ENCODE measurements around the gene AKAP7. TPM values are rescaled to one million over a fixed set of nuclear protein-coding genes. Genes with fewer than 3 reads are reported as not detected.
"Not testable (repeated sequence)": the region's sequence is repeated elsewhere in the genome, so short reads cannot be mapped to it uniquely, and the experiment has no call there.

The AKAP7 gene
- total and polyA plus RNA-seq, 12 donors, result 1.8 to 15.4 (median 8.7) TPM

- ATAC-seq (no peak), DNase-seq (no peak)
- 89 to 91% methylated on average over 3 of the region's 3 CpGs for WGBS, 2 donors
- intact Hi-C loops (cut with DNase I), result no loop called here
- no peaks in the 10 kb centered on the region for H3K27me3 ChIP-seq
- peaks cover 0 to 24% (median 5%) of the 10 kb centered on the region in 11 donors for H3K9me3 ChIP-seq
- H3K4me1 ChIP-seq, result no peaks in the 10 kb centered on the region
- H3K36me3 ChIP-seq, result no peaks in the 10 kb centered on the region
- H3K27ac ChIP-seq, result no peak overlapping the region
- H3K4me3 ChIP-seq, result no peak overlapping the region
- no peak for TF ChIP-seq CTCF (IDR thresholded peaks at IDR 0.05)
Measured at GRCh38 chr6:131317516-131317915, 182.2 kb downstream of the AKAP7 start.

GRCh38 chr6:131321589-131321988 lies 186.3 kb downstream of the AKAP7 start:
- intact Hi-C loops (cut with DNase I), result no loop called here
- Histone ChIP-seq H3K4me3 (no peak overlapping the region), H3K36me3 (no peaks in the 10 kb centered on the region), H3K9me3 (peaks cover 0 to 5% (median 0%) of the 10 kb centered on the region in 11 donors), H3K27me3 (no peaks in the 10 kb centered on the region), H3K4me1 (no peaks in the 10 kb centered on the region), H3K27ac (no peak overlapping the region)
- WGBS, 2 donors, result 87 to 90% methylated on average over 1 of the region's 1 CpG
- no peak for TF ChIP-seq CTCF (IDR thresholded peaks at IDR 0.05)
- DNase-seq (no peak), ATAC-seq (no peak)

- intact Hi-C loops (cut with DNase I), result no loop called here
- Histone ChIP-seq H3K4me3 (no peak overlapping the region), H3K27ac (no peak overlapping the region), H3K9me3 (peaks cover 0 to 2% (median 0%) of the 10 kb centered on the region in 11 donors), H3K36me3 (no peaks in the 10 kb centered on the region), H3K4me1 (no peaks in the 10 kb centered on the region), H3K27me3 (no peaks in the 10 kb centered on the region)
- ATAC-seq (no peak), DNase-seq (no peak)
- TF ChIP-seq CTCF (IDR thresholded peaks at IDR 0.05), result no peak
- WGBS, 2 donors, result 69 to 71% methylated on average over 1 of the region's 1 CpG
Measured at GRCh38 chr6:131322125-131322524, 186.9 kb downstream of the AKAP7 start.

- WGBS, 2 donors, result 91 to 96% methylated on average over 12 to 14 of the region's 14 CpGs
- H3K4me3 ChIP-seq; H3K4me1 ChIP-seq; intact Hi-C loops (cut with DNase I); H3K9me3 ChIP-seq; H3K27me3 ChIP-seq; H3K27ac ChIP-seq; H3K36me3 ChIP-seq; ATAC-seq; DNase-seq: not testable (repeated sequence)
Measured at GRCh38 chr6:131325669-131326068, 190.4 kb downstream of the AKAP7 start.

GRCh38 chr6:131328727-131329126 lies 193.5 kb downstream of the AKAP7 start:
- H3K36me3 ChIP-seq; DNase-seq; H3K27ac ChIP-seq; H3K27me3 ChIP-seq; H3K4me1 ChIP-seq; intact Hi-C loops (cut with DNase I); H3K4me3 ChIP-seq; ATAC-seq; H3K9me3 ChIP-seq: not testable (repeated sequence)
- WGBS, 2 donors, result 73 to 82% methylated on average over 3 to 4 of the region's 5 CpGs
